ENCODE measurements around the gene ATP5PD. TPM values are rescaled to one million over a fixed set of nuclear protein-coding genes. Genes with fewer than 3 reads are reported as not detected.
"Not testable (repeated sequence)": the region's sequence is repeated elsewhere in the genome, so short reads cannot be mapped to it uniquely, and the experiment has no call there.

ATP5PD gene
- total RNA-seq, 1 experiment from 2014 or later: 601 TPM

DNA sequence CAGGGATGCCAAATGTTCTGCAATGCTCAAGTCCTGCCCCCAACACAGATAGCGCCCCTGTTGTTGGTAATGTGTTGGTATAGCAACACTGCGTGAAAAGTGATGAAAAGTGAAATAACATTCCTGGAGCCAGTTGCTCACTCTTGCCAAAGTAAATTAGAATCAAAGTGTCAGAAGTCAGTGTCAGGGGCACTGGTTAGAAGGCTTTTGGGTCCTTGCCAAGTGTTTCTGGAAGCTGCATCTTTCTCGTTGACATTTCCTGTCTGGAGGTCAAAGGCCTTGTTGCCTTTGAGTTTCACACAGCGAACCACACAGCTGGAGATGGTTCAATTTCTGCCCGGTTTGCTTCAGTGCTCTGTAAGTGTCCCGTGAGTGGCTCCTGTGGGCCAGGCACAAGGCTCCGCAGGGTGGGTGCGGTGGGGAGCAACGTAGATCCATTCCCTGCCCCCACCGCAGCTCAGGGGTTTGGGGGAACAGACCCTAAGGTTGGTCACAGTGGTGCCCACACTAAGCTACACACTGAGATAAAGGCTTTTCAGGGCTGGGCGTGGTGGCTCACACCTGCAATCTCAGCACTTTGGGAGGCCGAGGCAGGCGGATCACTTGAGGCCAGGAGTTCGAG is 37.4 kb upstream of the ATP5PD start:
- Histone ChIP-seq H3K27ac (no peak overlapping the region), H3K36me3 (no peaks in the 10 kb centered on the region), H3K4me1 (replicated peaks) (peaks cover 38% of the 10 kb centered on the region), H3K9me3 (replicated peaks) (no peaks in the 10 kb centered on the region), H3K4me3 (no peak overlapping the region), H3K27me3 (replicated peaks) (no peaks in the 10 kb centered on the region)
- DNase-seq (ENCODE audit: low read depth in 1 of 2, low spot score in 2 of 2): no peak

DNA sequence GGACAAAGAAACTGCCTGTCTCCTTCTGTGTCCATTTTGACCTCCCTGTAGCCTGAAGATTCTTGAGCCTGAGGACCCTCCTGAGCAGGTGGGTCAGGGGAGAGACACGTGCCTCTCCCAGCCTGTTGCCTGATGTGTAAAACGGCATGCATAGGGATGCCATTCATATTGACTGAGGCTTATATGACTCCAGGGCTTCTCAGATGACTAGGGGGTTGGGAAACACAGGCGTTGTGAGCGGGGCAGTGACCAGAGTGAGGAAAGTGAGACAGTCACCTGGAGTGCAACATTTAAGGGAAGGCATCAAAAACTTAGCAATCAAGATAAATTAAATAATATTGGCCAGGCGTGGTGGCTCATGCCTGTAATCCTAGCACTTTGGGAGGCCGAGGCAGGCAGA is 35.9 kb upstream of the ATP5PD start:
- Histone ChIP-seq H3K4me3 (no peak overlapping the region), H3K27ac (no peak overlapping the region), H3K36me3 (no peaks in the 10 kb centered on the region), H3K4me1 (replicated peaks) (peaks cover 38% of the 10 kb centered on the region), H3K27me3 (replicated peaks) (no peaks in the 10 kb centered on the region), H3K9me3 (replicated peaks) (no peaks in the 10 kb centered on the region)
- no peak for DNase-seq (ENCODE audit: low read depth in 1 of 2, low spot score in 2 of 2)

DNA sequence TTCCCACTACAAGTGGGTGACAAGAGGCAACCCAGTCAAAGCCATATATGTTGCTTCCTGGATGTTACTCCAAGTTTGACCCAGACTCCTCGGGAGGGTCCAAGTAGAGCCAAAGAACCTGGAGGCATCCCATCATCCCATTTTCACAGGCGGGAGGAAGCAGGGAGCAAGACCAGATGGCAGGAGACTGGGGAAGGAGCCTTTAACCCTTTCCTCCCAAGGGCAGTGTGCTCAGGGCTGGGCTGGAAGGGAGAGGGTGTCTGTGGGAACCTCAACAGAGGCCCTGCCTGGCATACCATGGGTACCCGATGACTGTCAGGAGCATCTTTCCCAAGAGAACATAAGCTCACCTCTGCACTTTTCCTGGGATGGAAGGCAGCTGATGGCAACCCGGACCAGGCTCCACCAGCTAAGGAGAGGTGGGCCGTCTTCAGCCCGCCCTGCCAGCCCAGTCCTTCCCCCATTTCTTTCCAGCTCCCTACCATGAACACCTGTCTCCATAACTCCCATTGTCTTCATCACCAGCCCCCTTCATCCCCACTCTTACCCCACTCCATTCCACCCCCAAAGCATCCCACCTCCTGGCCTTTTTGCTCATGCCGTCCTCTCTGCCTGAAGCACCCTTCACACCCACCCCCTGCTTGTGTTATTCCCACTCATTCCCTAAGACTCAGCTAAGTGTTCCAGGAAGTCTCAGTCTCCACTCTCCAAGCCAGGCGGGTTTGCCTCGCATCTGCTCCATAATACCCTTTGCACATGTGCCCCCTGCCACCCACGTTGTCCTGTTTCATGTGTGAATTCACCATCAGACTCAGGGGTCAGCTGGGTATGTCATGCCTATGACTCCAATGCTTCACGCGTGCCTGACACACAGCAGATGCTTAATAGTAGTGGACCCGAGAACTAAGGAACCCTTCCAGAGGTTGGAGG is 35.1 kb upstream of the ATP5PD start:
- H3K27ac ChIP-seq: no peak overlapping the region
- H3K9me3 ChIP-seq (replicated peaks): no peaks in the 10 kb centered on the region
- DNase-seq (ENCODE audit: low read depth in 1 of 2, low spot score in 2 of 2): no peak
- no peak overlapping the region for H3K4me3 ChIP-seq
- no peaks in the 10 kb centered on the region for H3K27me3 ChIP-seq (replicated peaks)
- H3K36me3 ChIP-seq: no peaks in the 10 kb centered on the region
- peaks cover 30% of the 10 kb centered on the region for H3K4me1 ChIP-seq (replicated peaks)

DNA sequence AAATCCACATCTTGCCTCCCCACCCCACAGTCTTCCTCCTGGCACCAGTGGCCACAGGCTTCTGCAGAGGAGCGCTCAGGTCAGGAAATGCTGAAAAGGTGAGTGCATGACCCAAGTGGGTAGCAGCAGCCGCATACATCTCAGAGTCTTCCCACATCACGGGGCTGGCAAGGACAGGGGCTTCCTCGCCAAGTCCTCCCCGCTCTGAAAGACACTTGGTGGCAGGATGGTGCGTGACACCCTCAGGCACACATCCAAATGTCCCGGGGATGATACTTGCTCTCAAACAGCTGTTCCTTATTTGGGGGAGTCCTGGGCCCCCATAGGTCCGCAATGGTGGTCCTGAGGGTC is 32.2 kb upstream of the ATP5PD start:
- Histone ChIP-seq H3K4me1 (replicated peaks) (peaks cover 26% of the 10 kb centered on the region), H3K27ac (no peak overlapping the region), H3K36me3 (no peaks in the 10 kb centered on the region), H3K9me3 (replicated peaks) (no peaks in the 10 kb centered on the region), H3K27me3 (replicated peaks) (no peaks in the 10 kb centered on the region), H3K4me3 (no peak overlapping the region)
- DNase-seq (ENCODE audit: low read depth in 1 of 2, low spot score in 2 of 2): peak in 1 of 2 experiments; percentile 66

DNA sequence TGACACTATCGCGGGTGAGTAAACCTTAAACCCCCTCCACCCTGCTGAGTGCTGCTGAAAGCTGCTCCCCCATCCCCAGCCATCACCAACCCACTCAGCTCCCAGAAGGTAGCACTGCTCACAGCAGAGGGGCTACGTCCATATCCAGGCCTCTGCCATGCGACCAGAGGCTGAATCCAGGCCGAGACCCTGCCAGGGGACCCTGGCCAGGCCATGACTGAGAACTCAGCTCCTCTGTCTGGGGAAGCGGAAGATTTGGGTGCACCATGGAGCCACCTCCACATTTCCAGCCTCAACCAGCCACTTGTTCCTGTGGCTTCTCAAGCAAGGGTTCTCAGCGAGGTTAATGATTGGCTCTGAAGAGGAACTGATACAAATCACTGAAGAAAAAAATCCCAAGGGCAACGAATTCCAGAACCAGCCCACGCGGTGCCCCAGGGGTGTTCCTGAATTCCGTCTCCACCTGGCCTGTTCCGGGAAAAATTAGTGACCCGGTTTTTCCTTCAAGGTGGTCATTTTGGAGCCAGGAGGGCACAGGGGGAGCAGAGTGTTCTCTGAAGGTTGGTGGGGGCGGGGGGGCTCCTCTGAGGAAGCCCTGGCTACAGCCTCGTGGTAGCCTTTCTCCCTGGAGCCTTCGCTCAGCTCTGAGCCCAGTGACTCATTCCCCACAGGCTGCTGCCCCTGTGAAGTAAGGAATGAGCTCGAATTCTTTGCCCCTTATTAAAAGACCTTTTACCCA is 31.7 kb upstream of the ATP5PD start:
- no peaks in the 10 kb centered on the region for H3K27me3 ChIP-seq (replicated peaks)
- DNase-seq (ENCODE audit: low read depth in 1 of 2, low spot score in 2 of 2): peak in 1 of 2 experiments; percentile 79
- H3K4me1 ChIP-seq (replicated peaks): peaks cover 26% of the 10 kb centered on the region
- H3K4me3 ChIP-seq: no peak overlapping the region
- H3K36me3 ChIP-seq: no peaks in the 10 kb centered on the region
- no peak overlapping the region for H3K27ac ChIP-seq
- no peaks in the 10 kb centered on the region for H3K9me3 ChIP-seq (replicated peaks)

DNA sequence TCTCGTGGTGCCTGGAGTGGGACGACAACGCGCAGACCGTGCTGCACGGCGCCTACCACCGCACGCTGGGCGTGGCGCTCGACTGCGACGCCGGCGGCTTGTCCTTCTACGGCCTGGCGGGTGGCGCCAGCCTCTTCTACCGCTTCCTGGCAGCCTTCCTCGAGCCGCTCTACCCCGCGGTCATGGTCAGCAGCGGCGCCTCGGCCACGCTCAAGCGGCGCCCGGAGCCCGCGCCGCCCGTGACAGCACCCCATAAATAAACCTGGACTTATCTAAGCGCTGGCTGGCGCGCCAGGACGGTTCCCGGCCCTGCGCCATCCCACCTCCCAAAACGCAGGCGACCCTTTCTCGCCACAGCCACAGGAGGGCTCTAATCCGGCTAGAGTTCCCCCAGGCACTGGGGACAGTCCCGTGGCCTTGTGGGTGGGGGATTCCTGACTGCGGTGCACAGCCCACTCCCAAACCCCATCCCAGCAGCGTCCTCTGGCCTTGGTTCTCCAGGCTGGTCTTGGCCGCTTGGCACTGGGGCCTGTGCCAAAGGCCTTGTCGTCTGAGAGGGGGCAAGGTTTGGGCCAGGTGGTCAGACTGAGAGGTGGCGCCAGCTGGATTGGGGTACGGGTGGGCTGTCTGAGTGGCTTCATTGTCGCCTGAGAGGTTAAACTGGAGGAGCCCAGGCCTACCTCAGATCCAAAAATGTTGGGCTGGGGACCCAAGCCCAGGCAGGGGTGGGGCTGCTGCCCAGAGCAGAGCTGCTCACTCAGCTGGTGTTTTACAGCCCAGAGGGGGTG is 30.9 kb upstream of the ATP5PD start:
- H3K4me1 ChIP-seq (replicated peaks): peaks cover 26% of the 10 kb centered on the region
- no peaks in the 10 kb centered on the region for H3K36me3 ChIP-seq
- DNase-seq (ENCODE audit: low read depth in 1 of 2, low spot score in 2 of 2): no peak
- H3K4me3 ChIP-seq: no peak overlapping the region
- no peaks in the 10 kb centered on the region for H3K27me3 ChIP-seq (replicated peaks)
- no peaks in the 10 kb centered on the region for H3K9me3 ChIP-seq (replicated peaks)
- no peak overlapping the region for H3K27ac ChIP-seq

DNA sequence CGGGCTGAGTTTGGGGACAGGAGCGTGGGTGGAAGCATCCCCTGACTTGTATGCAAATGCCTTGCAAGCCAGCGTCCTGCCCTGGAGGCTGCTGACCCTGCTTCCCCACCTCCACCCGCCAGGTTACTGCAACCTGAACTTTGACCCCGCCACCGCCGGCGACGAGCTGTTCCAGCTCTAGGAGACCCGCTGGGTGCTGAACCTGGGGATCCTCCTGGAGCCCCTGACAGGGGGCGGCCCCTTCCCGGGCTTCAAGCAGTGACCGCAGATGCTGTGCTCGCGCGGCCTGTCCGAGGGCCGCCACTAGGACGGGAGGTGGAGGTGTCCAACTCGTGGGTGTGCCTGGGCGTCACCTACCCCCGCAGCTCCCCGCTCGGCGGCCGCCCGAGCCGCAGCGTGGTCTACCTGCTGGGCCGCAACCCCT is 30.3 kb upstream of the ATP5PD start:
- H3K9me3 ChIP-seq (replicated peaks): no peaks in the 10 kb centered on the region
- no peak overlapping the region for H3K27ac ChIP-seq
- H3K36me3 ChIP-seq: no peaks in the 10 kb centered on the region
- no peaks in the 10 kb centered on the region for H3K27me3 ChIP-seq (replicated peaks)
- DNase-seq (ENCODE audit: low read depth in 1 of 2, low spot score in 2 of 2): no peak
- H3K4me1 ChIP-seq (replicated peaks): peaks cover 26% of the 10 kb centered on the region
- H3K4me3 ChIP-seq: no peak overlapping the region

DNA sequence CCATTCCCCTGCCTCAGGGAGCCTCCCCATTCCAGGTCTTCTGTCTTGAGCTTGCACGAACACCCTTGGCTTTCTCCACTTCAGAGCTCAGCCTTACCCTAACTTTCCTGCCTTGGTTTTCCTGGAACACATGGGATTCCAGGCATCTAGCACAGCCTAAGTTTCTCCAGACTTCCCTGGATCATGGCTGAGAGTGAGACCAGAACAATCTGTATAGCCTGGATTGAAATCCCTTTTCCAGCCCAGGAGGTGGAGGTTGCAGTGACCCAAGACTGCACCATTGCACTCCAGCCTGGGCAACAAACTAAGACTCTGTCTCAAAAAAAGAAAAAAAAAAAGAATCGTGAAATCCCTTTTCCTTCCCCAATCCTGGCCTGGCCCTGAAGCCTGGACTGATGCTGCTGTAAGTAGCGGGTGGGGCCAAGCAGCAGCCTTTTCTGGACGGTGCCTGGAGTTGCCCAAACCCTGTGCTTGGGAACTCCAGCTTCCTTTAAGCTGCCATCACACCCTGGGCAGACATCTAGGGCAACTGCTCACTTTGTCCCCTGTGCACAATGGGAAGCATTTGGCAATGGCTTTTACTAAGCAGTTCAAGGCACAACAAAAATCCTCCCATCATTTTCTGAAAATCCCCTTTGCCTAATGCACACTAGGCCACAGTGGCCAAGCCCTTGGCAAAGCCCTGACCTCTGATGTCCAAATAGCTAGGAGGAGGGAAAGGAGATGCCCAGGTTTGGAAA is 29.0 kb upstream of the ATP5PD start:
- Histone ChIP-seq H3K27ac (no peak overlapping the region), H3K4me3 (no peak overlapping the region), H3K4me1 (replicated peaks) (peaks cover 26% of the 10 kb centered on the region), H3K27me3 (replicated peaks) (no peaks in the 10 kb centered on the region), H3K36me3 (no peaks in the 10 kb centered on the region), H3K9me3 (replicated peaks) (no peaks in the 10 kb centered on the region)
- no peak for DNase-seq (ENCODE audit: low read depth in 1 of 2, low spot score in 2 of 2)

DNA sequence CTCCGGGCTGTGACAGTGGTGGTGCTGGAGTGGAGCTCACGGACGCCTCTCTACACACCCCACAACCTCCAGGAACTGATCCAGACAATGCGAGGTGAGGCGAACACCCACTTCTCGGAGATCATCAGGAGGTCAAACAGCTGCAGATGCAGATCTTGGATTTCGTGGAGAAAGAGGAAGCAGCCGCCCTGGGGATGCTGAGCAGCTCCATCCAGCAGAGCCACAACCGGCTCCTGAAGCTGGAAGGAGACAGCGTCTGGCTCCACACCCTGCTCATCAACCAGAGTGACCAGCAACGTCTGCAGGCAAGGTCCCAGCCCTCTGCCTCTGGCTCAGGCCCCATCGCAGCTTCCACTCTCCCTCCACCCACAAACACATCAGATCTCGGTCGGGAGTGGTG is 27.8 kb upstream of the ATP5PD start:
- Histone ChIP-seq H3K36me3 (no peaks in the 10 kb centered on the region), H3K27me3 (replicated peaks) (no peaks in the 10 kb centered on the region), H3K9me3 (replicated peaks) (no peaks in the 10 kb centered on the region), H3K4me1 (replicated peaks) (peaks cover 18% of the 10 kb centered on the region), H3K27ac (no peak overlapping the region), H3K4me3 (no peak overlapping the region)
- no peak for DNase-seq (ENCODE audit: low read depth in 1 of 2, low spot score in 2 of 2)

DNA sequence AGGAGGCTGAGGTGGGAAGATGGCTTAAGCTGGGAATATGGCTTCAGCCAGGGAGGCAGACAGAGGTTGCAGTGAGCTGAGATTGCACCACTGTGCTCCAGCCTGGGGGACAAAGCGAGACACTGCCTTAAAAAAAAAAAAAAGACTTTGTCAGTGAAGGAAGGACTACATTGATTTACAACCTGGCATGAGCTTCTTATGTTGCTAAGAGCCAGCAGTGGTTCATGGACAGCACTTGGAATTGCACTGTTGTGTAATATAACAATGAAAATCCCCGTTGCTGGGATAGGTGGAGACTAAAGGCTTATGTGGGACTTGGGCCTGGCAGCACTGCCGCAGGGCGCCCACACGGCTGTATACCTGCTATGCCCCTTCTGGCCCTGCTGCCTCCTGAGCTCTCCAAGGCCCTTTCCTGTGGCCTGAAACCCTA is 26.9 kb upstream of the ATP5PD start:
- Histone ChIP-seq H3K4me3 (no peak overlapping the region), H3K4me1 (replicated peaks) (peaks cover 10% of the 10 kb centered on the region), H3K9me3 (replicated peaks) (no peaks in the 10 kb centered on the region), H3K27ac (no peak overlapping the region), H3K27me3 (replicated peaks) (no peaks in the 10 kb centered on the region), H3K36me3 (no peaks in the 10 kb centered on the region)
- DNase-seq (ENCODE audit: low read depth in 1 of 2, low spot score in 2 of 2): no peak

DNA sequence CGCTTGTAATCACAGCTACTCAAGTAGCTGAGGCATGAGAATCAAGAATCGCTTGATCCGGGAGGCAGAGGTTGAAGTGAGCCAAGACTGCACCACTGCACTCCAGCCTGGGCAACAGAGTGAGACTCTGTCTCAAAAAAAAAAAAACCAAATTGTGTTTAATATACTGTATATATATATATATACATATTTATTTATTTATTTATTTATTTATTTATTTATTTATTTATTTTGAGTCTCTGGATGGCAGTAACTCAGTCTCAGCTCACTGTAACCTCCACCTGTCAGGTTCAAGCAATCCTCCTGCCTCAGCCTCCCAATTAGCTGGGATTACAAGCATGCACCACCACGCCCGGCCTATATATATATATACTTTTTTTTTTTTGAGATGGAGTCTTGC is 26.1 kb upstream of the ATP5PD start:
- H3K9me3 ChIP-seq (replicated peaks); H3K27ac ChIP-seq; H3K4me1 ChIP-seq (replicated peaks); DNase-seq (ENCODE audit: low read depth in 1 of 2, low spot score in 2 of 2); H3K27me3 ChIP-seq (replicated peaks); H3K4me3 ChIP-seq; H3K36me3 ChIP-seq: not testable (repeated sequence)

DNA sequence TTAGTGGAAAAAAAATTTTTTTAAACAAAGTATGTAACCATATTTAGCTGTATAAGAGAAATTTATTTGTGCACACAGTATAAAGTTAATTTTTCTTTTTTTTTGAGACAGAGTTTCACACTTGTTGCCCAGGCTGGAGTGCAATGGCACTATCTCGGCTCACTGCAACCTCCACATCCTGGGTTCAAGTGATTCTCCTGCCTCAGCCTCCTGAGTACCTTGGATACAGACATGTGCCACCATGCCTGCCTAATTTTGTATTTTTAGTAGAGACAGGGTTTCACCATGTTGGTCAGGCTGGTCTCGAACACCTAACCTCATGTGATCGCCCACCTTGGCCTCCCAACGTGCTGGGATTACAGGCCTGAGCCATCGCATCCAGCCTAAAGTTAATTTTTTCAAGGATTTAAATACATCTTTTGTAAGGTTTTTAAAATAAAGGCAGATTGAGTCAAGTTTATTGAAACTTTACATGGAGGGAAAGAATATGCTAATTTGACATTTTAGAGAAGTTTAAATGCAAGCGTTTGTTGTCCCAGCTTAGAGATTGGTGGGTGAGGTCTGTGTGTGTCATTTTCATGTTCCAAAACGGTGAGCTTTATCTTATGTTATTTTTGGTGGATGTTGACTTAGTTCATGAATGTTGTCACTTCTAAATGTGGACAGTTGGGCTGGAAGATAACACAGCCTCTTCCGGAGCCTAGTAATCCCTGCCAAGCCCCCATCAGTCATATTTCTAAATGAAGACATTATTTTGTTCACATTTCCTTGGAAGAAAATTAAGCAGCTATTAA is 24.9 kb upstream of the ATP5PD start:
- not testable (repeated sequence) for DNase-seq (ENCODE audit: low read depth in 1 of 2, low spot score in 2 of 2); H3K4me1 ChIP-seq (replicated peaks); H3K27ac ChIP-seq; H3K36me3 ChIP-seq; H3K4me3 ChIP-seq; H3K27me3 ChIP-seq (replicated peaks); H3K9me3 ChIP-seq (replicated peaks)
